ENCODE results near the gene ABCC8.

DNA sequence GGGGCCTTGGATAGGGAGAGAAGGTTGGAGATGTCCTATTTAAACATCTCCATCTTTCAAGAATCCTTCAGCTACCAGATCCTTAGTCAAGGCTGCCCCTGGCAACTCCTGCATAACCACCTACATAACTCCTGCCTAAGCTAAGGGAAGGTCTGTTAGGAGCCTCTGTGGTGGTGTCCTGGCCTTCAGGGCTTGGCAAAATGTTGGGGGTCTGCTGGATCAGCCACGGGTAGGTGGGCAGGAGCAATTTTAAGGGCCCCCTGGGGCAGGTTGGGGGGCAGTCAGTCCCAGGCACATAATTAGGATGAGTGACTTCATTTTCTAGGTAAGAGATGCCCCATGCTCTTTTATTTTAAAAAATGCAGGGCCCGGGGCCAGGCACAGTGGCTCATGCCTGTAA lies 41.7 kb upstream of the ABCC8 start:
- TF ChIP-seq, protein P1, sequence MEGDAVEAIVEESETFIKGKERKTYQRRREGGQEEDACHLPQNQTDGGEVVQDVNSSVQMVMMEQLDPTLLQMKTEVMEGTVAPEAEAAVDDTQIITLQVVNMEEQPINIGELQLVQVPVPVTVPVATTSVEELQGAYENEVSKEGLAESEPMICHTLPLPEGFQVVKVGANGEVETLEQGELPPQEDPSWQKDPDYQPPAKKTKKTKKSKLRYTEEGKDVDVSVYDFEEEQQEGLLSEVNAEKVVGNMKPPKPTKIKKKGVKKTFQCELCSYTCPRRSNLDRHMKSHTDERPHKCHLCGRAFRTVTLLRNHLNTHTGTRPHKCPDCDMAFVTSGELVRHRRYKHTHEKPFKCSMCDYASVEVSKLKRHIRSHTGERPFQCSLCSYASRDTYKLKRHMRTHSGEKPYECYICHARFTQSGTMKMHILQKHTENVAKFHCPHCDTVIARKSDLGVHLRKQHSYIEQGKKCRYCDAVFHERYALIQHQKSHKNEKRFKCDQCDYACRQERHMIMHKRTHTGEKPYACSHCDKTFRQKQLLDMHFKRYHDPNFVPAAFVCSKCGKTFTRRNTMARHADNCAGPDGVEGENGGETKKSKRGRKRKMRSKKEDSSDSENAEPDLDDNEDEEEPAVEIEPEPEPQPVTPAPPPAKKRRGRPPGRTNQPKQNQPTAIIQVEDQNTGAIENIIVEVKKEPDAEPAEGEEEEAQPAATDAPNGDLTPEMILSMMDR (IDR thresholded peaks at IDR 0.05) = no peak
- no peak for TF ChIP-seq EHMT2 (IDR thresholded peaks at IDR 0.05; ENCODE audit: low read depth)

Measured in A549 (cell line).